ENCODE data around the gene THAP7. TPM values are rescaled to one million over a fixed set of nuclear protein-coding genes. Genes with fewer than 3 reads are reported as not detected.

THAP7 gene
- total RNA-seq, 1 donor from 2014 or later = 17.8 TPM

DNA sequence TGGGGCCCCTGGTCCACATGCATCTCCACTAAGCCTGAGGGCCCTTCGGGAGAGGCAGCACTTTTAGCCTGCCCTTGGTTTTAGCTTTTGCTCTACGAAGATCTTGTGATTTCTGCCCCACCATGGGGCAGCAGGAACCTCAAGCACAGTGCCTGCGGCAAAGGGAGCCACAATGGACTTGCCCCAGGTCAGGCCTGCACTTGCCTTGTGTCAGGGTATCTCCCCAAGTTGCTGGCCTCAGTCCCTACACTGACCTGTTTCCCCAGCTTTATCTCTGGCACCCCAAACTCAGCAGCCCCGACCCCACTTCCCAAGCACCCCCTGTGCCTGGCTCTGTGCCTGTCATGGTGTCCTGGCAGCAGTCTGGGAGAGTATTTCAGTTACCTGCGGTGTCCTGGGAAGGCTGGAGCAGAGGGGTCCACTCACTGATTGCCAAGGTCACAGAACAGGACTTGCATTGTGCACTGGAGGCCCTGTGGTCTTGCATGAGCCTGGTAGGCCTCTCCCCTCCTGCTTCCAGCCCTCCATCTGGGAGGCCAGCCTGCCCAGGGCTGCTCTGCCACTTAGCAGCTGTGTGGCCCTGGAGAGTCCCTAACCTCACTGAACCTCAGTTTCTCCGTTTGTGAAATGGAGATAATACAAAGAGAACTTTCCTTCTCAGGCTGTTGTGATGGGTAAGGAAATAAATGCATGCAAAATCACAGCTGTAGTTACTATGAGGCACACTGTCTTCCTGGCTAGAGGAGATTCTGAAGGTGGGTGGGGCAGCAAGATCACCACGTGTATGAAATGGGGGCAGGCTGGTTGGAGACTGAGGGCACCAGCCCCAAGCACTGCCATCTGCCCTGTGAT, 38.5 kb downstream of the THAP7 start:
- H3K4me1 ChIP-seq = peaks cover 12% of the 10 kb centered on the region
- no peaks in the 10 kb centered on the region for H3K9me3 ChIP-seq (replicated peaks)
- H3K4me3 ChIP-seq = no peak overlapping the region
- TF ChIP-seq, protein P1, sequence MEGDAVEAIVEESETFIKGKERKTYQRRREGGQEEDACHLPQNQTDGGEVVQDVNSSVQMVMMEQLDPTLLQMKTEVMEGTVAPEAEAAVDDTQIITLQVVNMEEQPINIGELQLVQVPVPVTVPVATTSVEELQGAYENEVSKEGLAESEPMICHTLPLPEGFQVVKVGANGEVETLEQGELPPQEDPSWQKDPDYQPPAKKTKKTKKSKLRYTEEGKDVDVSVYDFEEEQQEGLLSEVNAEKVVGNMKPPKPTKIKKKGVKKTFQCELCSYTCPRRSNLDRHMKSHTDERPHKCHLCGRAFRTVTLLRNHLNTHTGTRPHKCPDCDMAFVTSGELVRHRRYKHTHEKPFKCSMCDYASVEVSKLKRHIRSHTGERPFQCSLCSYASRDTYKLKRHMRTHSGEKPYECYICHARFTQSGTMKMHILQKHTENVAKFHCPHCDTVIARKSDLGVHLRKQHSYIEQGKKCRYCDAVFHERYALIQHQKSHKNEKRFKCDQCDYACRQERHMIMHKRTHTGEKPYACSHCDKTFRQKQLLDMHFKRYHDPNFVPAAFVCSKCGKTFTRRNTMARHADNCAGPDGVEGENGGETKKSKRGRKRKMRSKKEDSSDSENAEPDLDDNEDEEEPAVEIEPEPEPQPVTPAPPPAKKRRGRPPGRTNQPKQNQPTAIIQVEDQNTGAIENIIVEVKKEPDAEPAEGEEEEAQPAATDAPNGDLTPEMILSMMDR (IDR thresholded peaks at IDR 0.05; ENCODE audit: borderline replicate concordance) = no peak
- DNase-seq = no peak
- intact Hi-C loops (cut with micrococcal nuclease) = no loop called here
- no peak overlapping the region for H3K27ac ChIP-seq (replicated peaks)
- H3K27me3 ChIP-seq (ENCODE audit: low read depth) = peaks cover 37% of the 10 kb centered on the region
- no peaks in the 10 kb centered on the region for H3K36me3 ChIP-seq

- DNase-seq = no peak
Observed at GRCh38 chr22:20962491-20962945, 39.4 kb downstream of the THAP7 start.

DNA sequence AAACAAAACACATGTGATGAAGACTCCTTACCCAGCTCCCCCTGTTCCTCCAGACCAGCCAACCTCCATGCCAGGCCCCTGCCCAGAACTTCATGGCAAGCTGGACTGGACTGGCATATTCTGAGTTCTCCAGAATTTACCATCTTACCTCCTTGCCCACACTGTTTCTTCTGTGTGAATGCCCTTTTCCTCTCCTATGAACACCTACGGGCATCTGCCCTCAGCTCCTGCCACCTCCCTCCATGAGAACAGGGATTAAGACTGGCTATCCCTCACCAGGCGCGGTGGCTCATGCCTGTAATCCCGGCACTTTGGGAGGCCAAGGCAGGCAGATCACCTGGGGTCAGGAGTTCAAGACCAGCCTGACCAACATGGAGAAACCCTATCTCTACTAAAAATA, 41.3 kb downstream of the THAP7 start:
- no peaks in the 10 kb centered on the region for H3K9me3 ChIP-seq (replicated peaks)
- H3K27me3 ChIP-seq (ENCODE audit: low read depth) = peaks cover 36% of the 10 kb centered on the region
- no peak overlapping the region for H3K27ac ChIP-seq (replicated peaks)
- H3K4me3 ChIP-seq = no peak overlapping the region
- H3K4me1 ChIP-seq = peaks cover 30% of the 10 kb centered on the region
- no peak for DNase-seq
- intact Hi-C loops (cut with micrococcal nuclease) = no loop called here
- no peaks in the 10 kb centered on the region for H3K36me3 ChIP-seq
- TF ChIP-seq, protein P1 (IDR thresholded peaks at IDR 0.05; ENCODE audit: borderline replicate concordance) = no peak

More at GRCh38 chr22:20962491-20962945, 39.4 kb downstream of the THAP7 start:
- no peak overlapping the region for H3K4me3 ChIP-seq
- H3K36me3 ChIP-seq = no peaks in the 10 kb centered on the region
- no peaks in the 10 kb centered on the region for H3K9me3 ChIP-seq (replicated peaks)
- TF ChIP-seq, protein P1 (IDR thresholded peaks at IDR 0.05; ENCODE audit: borderline replicate concordance) = no peak
- peaks cover 21% of the 10 kb centered on the region for H3K4me1 ChIP-seq
- intact Hi-C loops (cut with micrococcal nuclease) = no loop called here
- H3K27ac ChIP-seq (replicated peaks) = no peak overlapping the region
- peaks cover 37% of the 10 kb centered on the region for H3K27me3 ChIP-seq (ENCODE audit: low read depth)

GRCh38 chr22:20959578-20960461, 42.1 kb downstream of the THAP7 start:
- intact Hi-C loops (cut with micrococcal nuclease) = no loop called here
- H3K4me1 ChIP-seq = peaks cover 25% of the 10 kb centered on the region
- no peaks in the 10 kb centered on the region for H3K9me3 ChIP-seq (replicated peaks)
- no peak for DNase-seq
- no peaks in the 10 kb centered on the region for H3K36me3 ChIP-seq
- H3K27ac ChIP-seq (replicated peaks) = no peak overlapping the region
- TF ChIP-seq, protein P1 (IDR thresholded peaks at IDR 0.05; ENCODE audit: borderline replicate concordance) = no peak
- H3K27me3 ChIP-seq (ENCODE audit: low read depth) = peaks cover 31% of the 10 kb centered on the region
- no peak overlapping the region for H3K4me3 ChIP-seq

- Histone ChIP-seq H3K36me3 (peaks cover 9% of the 10 kb centered on the region), H3K27me3 (ENCODE audit: low read depth) (peaks cover 11% of the 10 kb centered on the region), H3K4me1 (peaks cover 30% of the 10 kb centered on the region), H3K4me3 (peak overlapping the region; percentile 70), H3K27ac (replicated peaks) (peak overlapping the region; percentile 23), H3K9me3 (replicated peaks) (no peaks in the 10 kb centered on the region)
- TF ChIP-seq, protein P1 (IDR thresholded peaks at IDR 0.05; ENCODE audit: borderline replicate concordance) = no peak
- peak; percentile 33 for DNase-seq
- intact Hi-C loops (cut with micrococcal nuclease) = no loop called here
Observed at GRCh38 chr22:20957683-20958431, 44.1 kb downstream of the THAP7 start.
